GM18511 (cell line): ENCODE measurements around the gene TMEM270.

ENCODE experiments used
- ATAC-seq: cut with Tn5 transposase; IDR thresholded peaks from one replicate; pipeline ENCODE4 v1.9.1; 2021; ENCODE audit warnings: mild to moderate bottlenecking, moderate library complexity; ENCODE audit not compliant: unreplicated experiment

Gene TMEM270

DNA sequence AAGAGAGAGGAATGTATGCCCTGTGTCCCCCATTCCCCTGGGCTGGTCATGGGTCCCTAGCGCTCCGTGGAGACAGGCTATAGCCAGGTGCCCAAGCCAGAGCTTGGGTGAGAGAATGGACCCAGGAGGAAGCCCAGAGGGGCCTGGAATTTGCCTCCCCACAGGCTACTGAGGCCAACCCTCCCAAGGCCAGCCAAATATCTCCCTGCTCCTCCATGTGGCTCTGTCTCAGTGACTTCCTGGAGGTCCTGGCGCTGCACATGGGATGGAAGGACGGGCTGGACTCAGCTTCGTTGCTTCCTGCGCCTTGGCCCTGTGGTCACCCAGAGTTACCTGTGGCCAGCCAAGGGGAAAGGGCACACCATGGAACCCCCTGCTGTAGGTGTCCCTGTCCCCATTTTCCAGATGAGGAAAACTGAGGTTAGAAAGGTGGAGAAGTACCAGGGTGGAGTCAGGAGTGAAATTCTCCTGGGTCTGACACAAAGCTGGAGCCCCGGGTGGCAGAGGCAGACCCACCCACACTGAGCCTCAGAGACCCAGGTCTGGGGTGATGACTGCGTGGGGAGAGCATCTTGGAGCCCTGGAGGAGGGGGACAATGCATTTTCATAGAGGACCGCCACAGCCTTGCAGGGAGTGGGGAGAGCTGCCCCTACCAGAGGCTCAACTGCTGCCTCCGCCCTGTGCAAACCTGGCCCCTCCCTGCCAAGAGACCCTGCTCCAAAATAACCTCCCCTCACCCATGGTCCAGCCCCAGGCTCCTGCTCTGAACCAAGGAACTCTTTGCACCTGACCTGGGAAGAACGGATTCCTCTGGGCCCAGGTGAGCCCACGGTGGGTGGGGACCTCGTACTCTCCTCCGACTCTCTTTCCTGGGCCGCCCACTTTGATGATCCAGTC, 42.6 kb downstream of the TMEM270 start:
- ATAC-seq, result no peak

DNA sequence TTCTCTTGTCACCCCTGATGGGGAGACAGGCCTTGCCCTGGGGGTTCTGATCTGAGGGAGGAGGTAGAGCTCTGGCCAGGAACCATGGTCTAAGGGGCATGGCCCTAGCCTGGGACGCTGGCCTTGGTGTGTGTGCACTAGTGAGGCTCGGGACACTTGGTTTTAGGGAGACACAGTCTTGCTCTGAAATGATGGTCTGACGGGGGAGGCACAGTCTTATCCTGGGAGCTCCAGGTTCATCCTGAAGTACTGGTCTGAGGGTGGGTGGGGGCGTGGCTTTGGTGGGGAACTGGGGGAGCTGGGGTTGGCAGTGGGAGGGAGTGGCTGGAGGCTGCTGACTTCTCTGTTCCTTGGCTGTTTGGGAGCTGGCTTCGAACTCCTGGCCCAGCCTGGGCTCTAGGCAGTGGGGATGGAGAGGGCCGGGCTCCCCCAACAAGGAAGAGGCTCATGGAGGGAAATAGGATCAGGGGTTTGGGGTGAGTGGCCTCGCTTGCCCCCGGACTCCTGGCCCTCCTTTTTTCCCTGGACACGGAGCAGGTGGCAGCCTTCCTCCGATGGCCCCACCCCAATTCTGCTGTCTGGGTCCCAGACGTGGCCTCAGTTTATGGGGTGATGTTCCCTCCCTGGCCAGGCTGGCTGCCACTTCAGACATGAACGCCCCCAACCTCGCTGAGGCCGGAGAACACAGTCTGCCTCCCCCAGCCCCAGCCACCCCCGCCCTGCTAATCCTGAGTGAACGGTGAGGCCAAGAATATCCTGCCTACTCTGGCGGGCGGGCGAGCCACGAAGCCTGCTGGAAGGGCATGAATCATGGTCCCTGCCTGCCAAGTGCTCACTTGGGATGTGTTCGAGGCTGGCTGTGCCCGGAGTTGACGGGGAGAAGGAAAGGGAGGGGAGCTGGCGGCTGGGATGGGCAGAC, 43.5 kb downstream of the TMEM270 start:
- ATAC-seq, result no peak

DNA sequence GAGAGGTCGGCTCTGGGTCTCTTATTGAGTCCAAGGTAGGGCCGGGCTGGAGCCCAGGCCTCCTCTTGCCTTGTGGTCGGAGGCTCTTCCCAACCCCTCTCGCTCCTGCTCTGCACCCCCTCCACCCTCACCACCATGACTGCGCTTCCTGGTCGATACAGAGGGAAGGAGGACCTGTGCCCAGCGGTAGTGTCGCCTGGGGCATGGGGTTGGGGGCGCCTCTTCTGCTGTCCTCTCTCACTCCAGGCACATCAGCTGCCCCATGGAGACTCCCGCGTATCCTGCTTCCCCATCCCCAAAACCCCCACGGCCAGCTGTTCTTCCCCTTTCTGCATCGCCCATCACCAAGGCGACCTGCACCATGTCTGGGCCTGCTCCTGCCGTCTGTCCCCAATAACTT, 44.4 kb downstream of the TMEM270 start:
- ATAC-seq, result no peak

DNA sequence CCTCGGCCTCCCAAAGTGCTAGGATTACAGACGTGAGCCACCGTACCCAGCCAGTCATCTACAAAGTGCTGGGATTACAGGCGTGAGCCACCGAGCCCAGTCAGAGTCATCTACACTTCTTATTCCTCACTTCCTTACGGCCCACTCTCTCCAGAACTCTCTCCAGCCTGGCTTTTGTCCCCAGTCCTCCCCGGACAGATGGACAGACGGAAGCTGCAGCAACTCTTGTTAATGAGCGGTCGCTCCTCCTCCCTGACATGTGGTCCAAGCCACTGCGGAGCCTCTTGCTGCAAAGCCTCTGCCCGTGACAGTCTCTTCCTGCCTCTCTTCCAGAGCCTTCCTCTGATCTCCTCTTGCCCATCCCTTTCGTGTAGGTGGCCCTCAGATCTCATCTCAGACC, 45.9 kb downstream of the TMEM270 start:
- no peak for ATAC-seq

DNA sequence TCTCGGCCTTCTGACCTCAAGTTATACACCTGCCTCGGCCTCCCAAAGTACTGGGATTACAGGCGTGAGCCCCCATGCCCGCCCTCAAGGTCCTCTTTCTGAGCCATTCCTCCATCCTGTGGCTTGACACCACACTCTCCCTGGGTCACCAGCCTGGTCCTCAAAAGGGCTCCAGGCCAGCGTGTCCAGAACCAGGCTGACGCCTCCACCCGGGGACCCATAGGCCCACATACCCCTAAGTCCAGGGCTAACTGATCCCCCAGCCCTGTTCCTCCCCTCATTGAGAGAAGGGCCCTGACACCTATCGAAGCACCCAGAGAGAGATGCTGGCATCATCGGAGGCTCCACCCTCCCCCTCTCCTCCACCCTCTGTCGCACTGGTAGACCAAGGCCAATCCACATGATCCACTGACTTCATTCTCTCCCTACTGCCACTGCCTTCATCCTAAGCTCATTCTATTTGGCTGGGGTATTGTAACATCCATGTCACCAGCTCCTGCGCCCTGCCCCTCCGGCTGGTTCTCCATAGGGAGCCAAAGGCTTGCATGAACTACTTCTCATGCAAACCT, 46.7 kb downstream of the TMEM270 start:
- ATAC-seq, result no peak

DNA sequence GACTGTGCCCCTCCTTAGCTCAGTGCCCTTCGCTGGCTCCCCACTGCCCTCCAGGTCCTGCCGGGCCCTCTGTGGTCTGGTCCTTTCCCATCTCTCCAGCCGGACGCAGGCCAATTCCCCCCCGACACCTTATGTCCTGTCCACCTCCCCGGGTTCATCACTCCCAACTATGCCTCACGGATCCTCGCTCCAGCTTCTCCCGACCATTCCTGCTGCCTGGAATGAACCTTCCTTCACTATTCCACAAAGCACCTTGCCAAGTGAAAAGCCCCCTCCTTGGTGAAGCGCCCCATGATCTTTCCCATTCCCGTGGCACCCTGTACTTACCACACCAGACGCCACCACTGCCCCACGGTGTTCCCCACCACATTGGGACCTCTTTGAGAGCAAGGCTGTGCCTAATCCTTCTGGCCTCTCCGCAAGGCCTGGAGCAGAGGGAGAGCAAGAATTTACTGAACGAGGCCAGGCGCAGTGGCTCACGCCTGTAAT, 47.2 kb downstream of the TMEM270 start:
- no peak for ATAC-seq

DNA sequence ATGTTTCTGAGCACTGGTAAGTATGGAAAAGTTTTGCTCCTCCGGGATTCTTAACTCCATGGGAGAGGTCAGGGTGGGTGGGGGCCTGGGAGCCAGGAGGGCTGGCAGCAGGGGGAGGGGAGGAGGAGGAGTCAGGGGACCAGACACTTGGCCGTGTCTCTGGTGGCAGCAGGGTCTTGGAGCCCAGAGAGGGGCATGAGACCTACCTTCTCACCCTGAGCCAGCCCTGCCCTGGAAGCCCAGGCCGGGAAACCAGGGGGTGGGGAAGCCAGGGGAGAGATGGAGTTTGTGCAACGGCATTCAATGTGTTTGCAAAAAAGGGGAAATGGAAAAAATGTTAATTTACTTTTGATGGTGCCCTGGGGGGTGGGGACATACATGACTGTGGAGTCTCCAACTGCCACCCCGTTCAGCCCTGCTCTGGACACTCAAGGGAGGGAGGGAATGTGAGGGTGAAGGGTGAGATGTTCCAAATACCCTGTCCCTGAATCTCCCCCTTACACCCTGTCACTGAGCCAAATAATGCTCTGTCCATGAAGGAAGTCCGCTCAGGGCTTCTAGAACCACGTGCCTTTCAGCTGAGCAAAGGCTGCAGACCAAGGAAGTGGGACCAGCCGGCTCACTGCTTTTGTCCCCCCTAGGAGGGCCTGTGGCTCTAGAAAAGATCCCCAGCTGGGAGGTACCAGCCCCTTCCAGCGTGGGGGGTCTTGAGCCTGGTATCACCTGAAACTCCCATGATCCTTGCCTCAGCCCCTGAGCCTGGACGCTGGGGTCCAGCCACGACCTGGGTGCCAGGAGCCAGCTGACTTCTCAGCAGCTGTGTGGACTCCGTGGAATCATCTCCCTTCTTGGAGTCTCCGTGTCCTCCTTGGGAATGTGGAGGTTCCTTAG, 48.3 kb downstream of the TMEM270 start:
- no peak for ATAC-seq

DNA sequence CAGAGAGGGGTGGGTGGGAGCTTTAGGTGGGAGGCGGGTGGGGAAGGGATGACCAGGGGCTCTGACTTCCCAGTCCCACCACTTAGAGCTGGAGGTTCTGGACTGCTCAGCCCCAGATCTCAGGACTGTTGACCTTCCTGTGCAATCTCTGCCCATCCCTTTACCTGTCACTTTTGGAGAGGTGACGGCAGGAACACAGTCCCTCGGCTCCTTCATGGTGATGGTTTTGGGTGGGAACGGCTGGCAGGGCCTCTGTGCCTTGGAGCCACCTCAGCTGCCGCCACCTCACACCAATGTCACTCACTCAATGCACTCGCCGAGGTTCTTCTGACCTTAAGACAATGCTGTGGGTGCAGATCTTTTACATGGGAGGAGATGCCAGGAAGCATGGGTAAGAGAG, 49.0 kb downstream of the TMEM270 start:
- ATAC-seq, result no peak

DNA sequence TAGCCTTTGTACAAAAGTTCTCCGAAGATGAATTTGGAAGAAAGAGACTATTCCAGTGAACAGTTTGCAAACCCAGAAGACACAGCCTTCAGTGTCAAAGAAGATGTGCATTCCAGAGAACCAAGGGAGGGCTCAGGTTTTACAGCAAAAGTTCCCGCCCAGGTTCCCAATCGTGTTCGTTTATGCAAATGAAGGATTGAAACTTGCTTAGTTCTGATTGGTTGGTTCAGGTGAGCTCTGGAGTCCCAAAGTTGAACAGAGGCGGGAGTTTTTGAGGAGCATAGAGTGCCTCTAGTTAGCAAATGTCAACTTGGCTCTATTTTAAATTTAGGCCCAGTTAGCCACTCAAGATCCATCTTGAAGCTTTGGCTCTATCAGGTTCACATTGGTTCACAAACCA, 51.3 kb downstream of the TMEM270 start:
- no peak for ATAC-seq
